Peyer's patch (tissue), 4 donors: Measurements from ENCODE around the gene MAN1C1. TPM values are rescaled to one million over a fixed set of nuclear protein-coding genes. Genes with fewer than 3 reads are reported as not detected.

Experiments
- DNase-seq, 3 donors: peaks; one replicate each; pipeline ENCODE4 v3.0.0-alpha.2; 2017 to 2019
- H3K27ac ChIP-seq, 4 donors: fragments of 200-600 bp; sonication (generic); one replicate each; pipeline ENCODE4 v1.5.1; 2016 to 2019
- H3K27me3 ChIP-seq, 2 donors: fragments of 200-600 bp; sonication (generic); one replicate each; pipeline ENCODE4 v1.5.1; 2019
- H3K36me3 ChIP-seq, 3 donors: fragments of 200-600 bp; sonication (generic); one replicate each; pipeline ENCODE4 v1.5.1; 2016 to 2019
- H3K4me1 ChIP-seq, 4 donors: fragments of 200-600 bp; sonication (generic); one replicate each; pipeline ENCODE4 v1.5.1; 2016 to 2019
- H3K4me3 ChIP-seq, 4 donors: fragments of 200-600 bp; sonication (generic); 1 replicate in 3 of 4; 2 replicates in 1 of 4; pipeline ENCODE4 v1.5.1; 2016 to 2019; ENCODE audit warnings: mild to moderate bottlenecking in 1 of 4
- H3K9me3 ChIP-seq, 4 donors: fragments of 200-600 bp; sonication (generic); one replicate each; pipeline ENCODE4 v1.5.1; 2016 to 2019; ENCODE audit warnings: mild to moderate bottlenecking in 1 of 4
- CTCF ChIP-seq, 6 experiments: fragments of 450-650 bp in 4 of 6; fragments of 200-600 bp in 2 of 6; sonication (generic) in 1 of 6; IDR thresholded peaks; one replicate each; pipeline ENCODE4 v1.5.1; 2017 to 2019; ENCODE audit warnings: antibody characterized with exemption in 6 of 6, mild to moderate bottlenecking in 3 of 6, moderate library complexity in 1 of 6
- POLR2A ChIP-seq, 2 donors: fragments of 450-650 bp; IDR thresholded peaks; one replicate each; pipeline ENCODE4 v1.5.1; 2017; ENCODE audit warnings: antibody characterized with exemption in 2 of 2, mild to moderate bottlenecking in 2 of 2, moderate library complexity in 2 of 2
- total RNA-seq, 4 donors: library from RNA; depleted of rRNA; stranded (reverse); fragments of >200 nt; gene quantifications; one replicate each; pipeline ENCODE4 v1.1.0, GENCODE V29; 2016

MAN1C1 gene
- total RNA-seq, 4 donors from 2014 or later, result 2.3 to 10.7 (median 6.7) TPM

GRCh38 chr1:25569597-25570396, 46.8 kb upstream of the MAN1C1 start:
- no peak overlapping the region for H3K4me3 ChIP-seq
- H3K36me3 ChIP-seq, result peaks cover 0 to 6% (median 0%) of the 10 kb centered on the region in 3 donors
- TF ChIP-seq POLR2A (IDR thresholded peaks at IDR 0.05), result no peak
- no peak for TF ChIP-seq CTCF (IDR thresholded peaks at IDR 0.05)
- no peak overlapping the region for H3K27ac ChIP-seq
- no peaks in the 10 kb centered on the region for H3K27me3 ChIP-seq
- DNase-seq, result no peak
- H3K9me3 ChIP-seq, result no peaks in the 10 kb centered on the region
- peaks cover 0 to 40% (median 8%) of the 10 kb centered on the region in 4 donors for H3K4me1 ChIP-seq

GRCh38 chr1:25570798-25571521, 45.6 kb upstream of the MAN1C1 start:
- Histone ChIP-seq H3K27me3 (no peaks in the 10 kb centered on the region), H3K4me3 (no peak overlapping the region), H3K4me1 (peaks cover 0 to 40% (median 8%) of the 10 kb centered on the region in 4 donors), H3K36me3 (no peaks in the 10 kb centered on the region), H3K27ac (no peak overlapping the region), H3K9me3 (no peaks in the 10 kb centered on the region)
- no peak for DNase-seq
- TF ChIP-seq CTCF (IDR thresholded peaks at IDR 0.05) (no peak), POLR2A (IDR thresholded peaks at IDR 0.05) (no peak)

- Histone ChIP-seq H3K9me3 (no peaks in the 10 kb centered on the region), H3K4me1 (peaks cover 0 to 37% (median 8%) of the 10 kb centered on the region in 4 donors), H3K36me3 (no peaks in the 10 kb centered on the region), H3K27ac (no peak overlapping the region), H3K27me3 (no peaks in the 10 kb centered on the region), H3K4me3 (no peak overlapping the region)
- TF ChIP-seq POLR2A (IDR thresholded peaks at IDR 0.05), result no peak
- no peak for TF ChIP-seq CTCF (IDR thresholded peaks at IDR 0.05)
- DNase-seq, result no peak
Measured at GRCh38 chr1:25571522-25571970, 45.0 kb upstream of the MAN1C1 start.

GRCh38 chr1:25572107-25572506, 44.5 kb upstream of the MAN1C1 start:
- DNase-seq, result no peak
- Histone ChIP-seq H3K27me3 (no peaks in the 10 kb centered on the region), H3K36me3 (no peaks in the 10 kb centered on the region), H3K9me3 (no peaks in the 10 kb centered on the region), H3K4me1 (peaks cover 0 to 33% (median 8%) of the 10 kb centered on the region in 4 donors), H3K27ac (no peak overlapping the region), H3K4me3 (no peak overlapping the region)
- no peak for TF ChIP-seq CTCF (IDR thresholded peaks at IDR 0.05)
- TF ChIP-seq POLR2A (IDR thresholded peaks at IDR 0.05), result no peak

GRCh38 chr1:25572708-25573590, 43.6 kb upstream of the MAN1C1 start:
- Histone ChIP-seq H3K4me3 (peak overlapping the region in 1 of 4 donors; percentile 12), H3K9me3 (no peaks in the 10 kb centered on the region), H3K27ac (no peak overlapping the region), H3K4me1 (peaks cover 0 to 24% (median 6%) of the 10 kb centered on the region in 4 donors), H3K27me3 (no peaks in the 10 kb centered on the region), H3K36me3 (no peaks in the 10 kb centered on the region)
- DNase-seq, result peak; percentile 48 to 77 (median 76)
- TF ChIP-seq POLR2A (IDR thresholded peaks at IDR 0.05), result no peak
- peak; percentile 38 to 81 (median 70) for TF ChIP-seq CTCF (IDR thresholded peaks at IDR 0.05)
